Measurements from ENCODE around the gene GRPEL2.
A peak's percentile ranks its signal among the peaks of the same experiment; 100 is the strongest.

GRPEL2 gene

DNA sequence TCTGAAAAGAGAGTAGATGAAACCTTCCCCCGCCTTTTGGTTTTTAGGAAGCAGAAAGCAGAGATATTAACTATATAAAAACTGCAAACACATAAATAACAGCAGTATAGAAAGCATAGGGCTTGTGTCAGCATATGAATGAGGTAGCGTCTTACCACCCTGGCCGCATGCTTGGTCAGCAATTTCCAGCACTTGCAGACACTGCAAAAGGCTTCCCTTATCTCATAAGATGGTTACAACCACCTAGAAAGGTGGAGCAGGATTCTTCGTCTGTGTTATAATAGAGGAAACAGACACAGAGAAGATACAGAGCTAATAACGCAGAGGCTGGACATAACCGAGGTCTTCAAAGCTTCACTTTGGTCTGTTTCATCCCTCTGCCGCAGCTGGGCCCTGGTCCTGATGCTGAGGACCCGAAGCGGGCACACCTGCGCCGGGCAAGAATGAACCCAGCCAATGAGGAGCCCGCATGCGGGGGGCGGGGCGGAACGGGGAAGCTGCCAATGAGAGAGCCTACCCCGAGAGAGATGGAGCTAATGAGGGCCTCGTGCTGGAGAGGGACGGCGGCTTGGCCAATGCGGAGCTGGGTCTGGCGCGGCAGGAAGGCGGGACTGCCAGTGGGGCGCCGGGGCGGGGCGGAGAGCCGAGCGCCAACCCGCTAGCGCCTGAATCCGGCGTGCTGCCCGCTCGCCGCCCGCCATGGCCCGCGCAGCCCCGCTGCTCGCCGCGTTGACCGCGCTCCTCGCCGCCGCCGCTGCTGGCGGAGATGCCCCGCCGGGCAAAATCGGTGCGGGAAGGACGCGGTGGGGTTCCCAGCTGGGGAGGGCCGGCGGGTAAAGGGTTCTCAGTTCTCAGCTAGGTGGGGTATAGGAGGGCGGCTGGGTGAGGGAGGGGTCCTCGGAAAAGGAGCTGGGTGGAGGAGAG lies 12.3 kb downstream of the GRPEL2 start, which contains the start of gene PCYOX1L:
Gene PCYOX1L, plus strand, starts transcription at position 677 of the 924 bp plus-strand sequence. Its CDS starts 23 bp downstream, at position 700.
- DNase-seq (ENCODE audit: low read depth in 2 of 2): peak; percentile 87 to 98

DNA sequence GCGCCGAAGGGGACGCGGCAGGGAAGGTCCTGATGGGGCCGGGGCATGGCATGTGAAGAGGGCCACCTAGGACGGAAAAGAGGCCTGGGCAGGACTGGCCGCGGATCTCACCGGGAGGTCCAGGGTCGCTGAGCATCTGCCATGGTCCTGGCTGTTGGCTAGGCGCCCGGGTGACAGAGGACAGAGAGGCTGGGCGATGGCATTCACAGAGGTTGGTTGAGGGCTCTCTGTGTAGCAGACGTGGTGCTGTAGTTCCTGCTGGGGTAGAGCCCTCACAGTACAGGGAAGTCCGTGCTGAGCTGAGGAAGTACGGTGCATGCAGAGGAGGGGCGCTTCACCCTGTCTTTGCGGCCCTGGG lies 13.0 kb downstream of the GRPEL2 start:
- DNase-seq (ENCODE audit: low read depth in 2 of 2): no peak

DNA sequence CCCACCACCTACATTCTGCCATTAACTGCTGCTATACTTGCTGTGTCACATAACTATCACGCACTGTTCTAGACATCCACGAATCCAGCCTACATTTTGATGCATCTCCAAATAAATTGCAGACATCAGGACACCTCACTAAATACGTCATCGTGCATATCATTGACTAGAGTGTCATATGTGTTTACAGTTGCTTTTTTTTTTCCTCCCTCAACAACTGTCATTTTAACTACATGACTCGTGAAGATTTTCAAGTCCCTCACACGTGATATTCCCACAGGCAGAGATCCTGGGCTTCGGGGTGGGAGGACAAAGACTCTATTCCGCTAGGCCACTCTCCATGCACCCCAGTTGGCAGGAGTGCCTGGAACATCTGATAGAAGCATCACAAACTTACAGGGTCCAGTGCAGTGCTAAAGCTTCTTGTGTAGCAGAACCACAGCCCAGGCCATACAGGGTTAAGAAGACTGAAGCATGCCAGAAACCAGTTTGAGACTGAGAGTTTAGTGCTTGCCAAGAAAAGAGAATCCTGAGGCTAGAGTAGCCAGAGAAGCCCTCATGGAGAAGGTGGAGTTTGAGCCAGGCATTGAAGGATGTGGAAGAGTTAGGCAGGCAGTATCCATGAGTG lies 13.7 kb downstream of the GRPEL2 start:
- no peak for DNase-seq (ENCODE audit: low read depth in 2 of 2)

DNA sequence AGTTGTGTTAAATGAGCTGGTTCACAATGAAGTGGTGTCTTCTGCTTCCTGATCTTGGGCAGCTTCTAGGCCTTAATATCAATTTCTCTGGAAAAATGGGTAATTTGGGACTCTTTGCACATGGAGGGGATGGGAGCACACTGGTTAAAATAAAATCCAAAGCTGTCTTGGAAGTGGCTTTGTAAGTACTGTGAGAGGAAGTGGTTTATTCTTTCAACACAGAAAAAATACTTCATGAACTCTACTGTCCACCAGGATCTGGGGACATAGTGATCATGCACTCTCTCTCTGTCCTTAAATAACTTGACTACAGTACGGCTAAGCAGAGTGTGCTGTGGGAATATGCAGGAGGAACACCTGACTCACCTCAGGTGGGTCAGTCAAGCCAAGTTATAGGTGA lies 15.0 kb downstream of the GRPEL2 start:
- DNase-seq (ENCODE audit: low read depth in 2 of 2): no peak

DNA sequence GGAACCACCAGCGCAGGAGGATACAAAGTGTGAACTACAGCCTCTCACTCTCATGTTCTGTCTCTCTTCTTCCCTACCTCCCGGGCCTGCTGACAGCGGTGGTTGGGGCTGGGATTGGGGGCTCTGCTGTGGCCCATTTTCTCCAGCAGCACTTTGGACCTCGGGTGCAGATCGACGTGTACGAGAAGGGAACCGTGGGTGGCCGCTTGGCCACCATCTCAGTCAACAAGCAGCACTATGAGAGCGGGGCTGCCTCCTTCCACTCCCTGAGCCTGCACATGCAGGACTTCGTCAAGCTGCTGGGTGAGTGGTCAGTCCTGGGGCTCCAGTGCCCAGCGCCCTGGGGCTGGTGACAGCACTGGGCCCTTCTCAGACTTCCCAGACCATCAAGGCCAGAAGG lies 17.2 kb downstream of the GRPEL2 start:
- no peak for DNase-seq (ENCODE audit: low read depth in 2 of 2)

DNA sequence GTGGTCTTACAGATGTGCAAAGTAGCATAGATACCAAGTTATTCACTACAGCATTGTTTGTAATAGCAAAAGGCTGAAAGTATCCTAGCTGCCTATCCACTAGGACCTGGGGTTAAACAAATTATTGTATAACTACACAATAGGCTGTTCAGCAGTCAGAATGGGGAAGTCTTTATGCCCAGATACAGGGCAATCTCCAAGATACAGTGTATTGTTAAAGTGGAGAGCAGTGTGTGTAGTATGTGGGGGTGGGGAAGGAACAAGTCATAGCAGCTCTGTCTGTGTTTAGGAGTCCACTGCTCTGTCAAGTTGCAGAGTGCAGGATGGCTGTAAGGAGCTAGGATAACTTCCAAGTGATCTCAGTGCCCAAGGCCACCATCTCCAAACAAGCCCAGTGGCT lies 18.1 kb downstream of the GRPEL2 start:
- no peak for DNase-seq (ENCODE audit: low read depth in 2 of 2)

DNA sequence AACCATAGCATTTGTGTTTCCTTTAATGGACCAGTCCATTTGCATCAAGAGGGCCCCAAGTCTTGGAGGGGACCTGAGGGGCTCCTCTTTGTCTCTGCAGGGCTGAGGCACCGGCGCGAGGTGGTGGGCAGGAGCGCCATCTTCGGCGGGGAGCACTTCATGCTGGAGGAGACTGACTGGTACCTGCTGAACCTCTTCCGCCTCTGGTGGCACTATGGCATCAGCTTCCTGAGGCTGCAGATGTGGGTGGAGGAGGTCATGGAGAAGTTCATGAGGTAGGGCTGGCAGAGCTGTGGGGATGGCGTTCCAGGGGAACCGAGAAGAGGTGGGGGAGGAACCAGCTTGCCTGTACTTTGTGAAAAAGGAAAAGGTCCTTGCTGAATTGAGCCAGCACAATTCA lies 18.6 kb downstream of the GRPEL2 start:
- no peak for DNase-seq (ENCODE audit: low read depth in 2 of 2)

DNA sequence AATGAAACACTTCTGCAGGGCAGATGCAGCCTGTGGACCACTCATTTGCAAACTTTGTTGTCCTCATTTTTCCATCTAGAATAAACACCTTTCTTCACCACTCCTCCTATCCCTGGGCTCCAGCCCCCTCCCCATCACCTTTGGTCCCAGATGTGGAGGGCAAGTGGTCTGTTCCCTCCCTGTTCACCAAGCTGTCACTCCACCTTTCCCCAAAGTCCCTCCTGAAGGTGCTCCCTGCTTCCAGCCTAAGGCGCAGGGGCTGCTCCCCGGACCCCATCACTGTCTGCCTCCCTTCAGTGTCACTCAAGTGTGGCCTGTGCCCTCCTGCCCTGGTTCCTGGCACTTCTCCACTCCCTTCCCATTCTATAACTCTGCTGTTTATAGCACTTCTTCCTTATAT lies 19.4 kb downstream of the GRPEL2 start:
- DNase-seq (ENCODE audit: low read depth in 2 of 2): no peak

DNA sequence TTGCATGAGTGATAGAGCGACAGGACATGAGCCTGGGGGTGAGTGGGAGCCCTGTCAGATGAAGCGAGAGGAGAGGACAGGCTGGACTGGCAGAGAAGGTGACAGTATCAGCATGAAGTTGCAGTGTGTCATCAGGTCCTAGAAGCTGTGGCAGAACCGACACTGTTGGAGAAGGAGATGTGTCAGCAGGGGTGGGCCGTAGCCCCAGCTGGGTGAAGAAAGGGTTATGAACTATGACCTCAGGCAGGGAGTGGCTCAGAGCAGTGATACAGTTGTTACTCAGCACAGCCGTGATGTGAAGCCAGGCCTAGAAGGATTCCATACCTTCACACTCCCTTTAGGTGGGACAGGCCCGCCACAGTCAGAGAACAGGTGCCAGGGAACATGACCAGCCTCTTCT lies 20.1 kb downstream of the GRPEL2 start:
- no peak for DNase-seq (ENCODE audit: low read depth in 2 of 2)

DNA sequence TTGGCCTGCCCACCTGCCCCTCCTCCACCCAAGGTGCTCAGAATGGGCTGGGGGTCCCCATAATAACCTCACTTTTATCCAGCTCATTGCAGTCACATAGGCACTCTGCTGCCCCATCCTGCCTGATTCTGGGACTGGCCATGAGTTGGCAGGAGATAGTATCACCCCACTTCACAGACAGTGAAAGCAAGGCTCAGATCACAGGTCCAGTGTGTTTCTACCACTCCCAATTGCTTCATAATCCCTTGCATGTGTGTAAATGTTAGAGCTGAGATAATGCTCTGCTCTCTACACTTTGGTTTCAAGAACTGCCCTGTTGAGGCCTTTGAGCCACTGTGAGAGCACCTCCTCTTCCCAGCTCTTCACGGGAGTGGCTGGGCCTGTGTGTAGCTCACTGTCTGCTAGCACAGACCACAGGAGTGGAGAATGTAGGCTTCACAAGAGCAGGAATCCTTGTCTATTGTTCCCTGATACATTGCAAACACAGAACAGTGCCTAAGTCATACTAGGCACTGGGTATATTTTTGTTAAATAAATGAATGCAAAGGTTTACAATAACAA lies 20.9 kb downstream of the GRPEL2 start:
- DNase-seq (ENCODE audit: low read depth in 2 of 2): no peak

DNA sequence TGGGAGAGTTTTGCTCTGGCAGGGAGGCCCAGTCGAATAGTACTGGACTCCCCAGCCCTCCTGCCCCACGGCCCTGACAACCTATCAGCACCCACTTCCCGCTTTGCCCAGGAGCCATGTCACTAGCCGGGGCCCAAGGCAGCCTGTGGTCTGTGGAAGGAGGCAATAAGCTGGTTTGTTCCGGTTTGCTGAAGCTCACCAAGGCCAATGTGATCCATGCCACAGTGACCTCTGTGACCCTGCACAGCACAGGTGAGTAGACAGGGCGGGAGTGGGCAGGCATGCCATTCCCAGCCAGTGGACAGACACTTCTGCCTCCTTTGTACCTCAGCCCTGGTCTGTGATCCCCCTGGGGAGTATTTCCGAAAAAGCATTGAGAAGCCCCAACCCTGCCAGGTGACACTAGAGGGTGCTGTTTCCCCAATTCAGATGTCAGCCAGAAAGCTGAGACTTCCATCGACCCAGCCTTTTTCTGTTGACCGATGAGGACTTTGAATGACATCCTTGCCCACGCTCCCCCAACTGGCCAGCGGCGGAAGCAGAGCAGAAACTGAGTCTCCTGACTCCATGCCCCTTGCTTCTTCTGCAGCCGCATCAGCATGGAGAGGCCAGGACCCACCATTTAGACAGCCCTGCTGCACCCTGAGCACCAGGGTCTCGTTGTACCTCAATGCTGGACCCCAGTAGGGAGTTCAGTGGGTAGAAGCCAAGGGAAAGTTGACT lies 22.1 kb downstream of the GRPEL2 start:
- peak; percentile 22 to 33 for DNase-seq (ENCODE audit: low read depth in 2 of 2)

DNA sequence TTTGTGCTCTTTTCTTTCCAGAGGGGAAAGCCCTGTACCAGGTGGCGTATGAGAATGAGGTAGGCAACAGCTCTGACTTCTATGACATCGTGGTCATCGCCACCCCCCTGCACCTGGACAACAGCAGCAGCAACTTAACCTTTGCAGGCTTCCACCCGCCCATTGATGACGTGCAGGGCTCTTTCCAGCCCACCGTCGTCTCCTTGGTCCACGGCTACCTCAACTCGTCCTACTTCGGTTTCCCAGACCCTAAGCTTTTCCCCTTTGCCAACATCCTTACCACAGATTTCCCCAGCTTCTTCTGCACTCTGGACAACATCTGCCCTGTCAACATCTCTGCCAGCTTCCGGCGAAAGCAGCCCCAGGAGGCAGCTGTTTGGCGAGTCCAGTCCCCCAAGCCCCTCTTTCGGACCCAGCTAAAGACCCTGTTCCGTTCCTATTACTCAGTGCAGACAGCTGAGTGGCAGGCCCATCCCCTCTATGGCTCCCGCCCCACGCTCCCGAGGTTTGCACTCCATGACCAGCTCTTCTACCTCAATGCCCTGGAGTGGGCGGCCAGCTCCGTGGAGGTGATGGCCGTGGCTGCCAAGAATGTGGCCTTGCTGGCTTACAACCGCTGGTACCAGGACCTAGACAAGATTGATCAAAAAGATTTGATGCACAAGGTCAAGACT lies 22.8 kb downstream of the GRPEL2 start:
- DNase-seq (ENCODE audit: low read depth in 2 of 2): no peak

DNA sequence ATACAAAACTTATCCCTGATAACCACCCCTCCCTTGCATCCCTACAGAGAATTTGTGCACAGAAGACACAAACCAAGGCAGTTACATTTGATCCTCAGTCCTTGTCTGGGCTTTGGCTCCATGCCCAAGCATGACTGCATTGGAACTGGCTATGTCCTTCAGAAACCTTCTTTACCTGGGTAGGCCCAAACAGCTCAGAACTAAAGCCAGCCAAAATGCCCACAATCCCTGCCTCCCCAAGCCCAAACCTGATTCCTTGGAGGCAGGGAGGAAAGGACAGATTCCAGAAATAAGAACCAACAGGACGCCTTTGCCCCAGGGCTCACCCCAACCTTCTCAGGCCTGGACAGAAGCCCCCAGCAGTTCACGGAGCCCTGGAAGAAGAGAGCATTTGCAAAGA lies 25.6 kb downstream of the GRPEL2 start:
- DNase-seq (ENCODE audit: low read depth in 2 of 2): no peak

DNA sequence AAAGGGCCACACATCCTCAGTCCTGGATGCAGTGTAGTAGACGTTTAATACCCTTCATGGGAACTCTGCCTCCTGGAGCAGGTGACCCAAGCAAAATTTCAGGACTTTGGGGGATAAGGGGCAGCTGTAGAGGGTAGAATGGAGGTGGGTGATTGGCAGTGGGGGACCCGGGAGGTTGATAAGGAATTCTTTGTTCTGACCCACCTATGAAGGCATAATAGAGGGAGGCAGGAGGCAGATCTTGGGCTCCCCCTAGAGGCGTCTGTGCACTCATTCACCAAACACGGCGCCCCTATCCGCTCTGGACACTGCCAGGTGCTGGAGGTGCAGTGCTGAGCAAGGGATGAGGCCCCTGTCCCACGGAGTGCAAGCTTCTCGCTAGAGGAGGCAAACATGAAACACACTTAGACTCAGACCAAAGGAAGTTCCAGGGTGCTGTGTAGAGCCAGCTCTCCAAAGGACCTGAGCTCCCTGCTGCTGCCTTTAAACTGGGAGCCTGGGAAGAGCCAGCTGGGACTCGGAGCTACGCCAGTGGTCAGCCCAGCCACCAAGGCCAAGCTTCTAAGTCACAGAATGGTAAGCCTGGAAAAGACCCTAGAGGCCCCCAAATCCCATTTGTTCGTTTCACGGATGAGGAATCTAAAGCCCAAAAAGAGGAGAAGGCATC lies 26.1 kb downstream of the GRPEL2 start:
- DNase-seq (ENCODE audit: low read depth in 2 of 2): peak; percentile 39 to 45

DNA sequence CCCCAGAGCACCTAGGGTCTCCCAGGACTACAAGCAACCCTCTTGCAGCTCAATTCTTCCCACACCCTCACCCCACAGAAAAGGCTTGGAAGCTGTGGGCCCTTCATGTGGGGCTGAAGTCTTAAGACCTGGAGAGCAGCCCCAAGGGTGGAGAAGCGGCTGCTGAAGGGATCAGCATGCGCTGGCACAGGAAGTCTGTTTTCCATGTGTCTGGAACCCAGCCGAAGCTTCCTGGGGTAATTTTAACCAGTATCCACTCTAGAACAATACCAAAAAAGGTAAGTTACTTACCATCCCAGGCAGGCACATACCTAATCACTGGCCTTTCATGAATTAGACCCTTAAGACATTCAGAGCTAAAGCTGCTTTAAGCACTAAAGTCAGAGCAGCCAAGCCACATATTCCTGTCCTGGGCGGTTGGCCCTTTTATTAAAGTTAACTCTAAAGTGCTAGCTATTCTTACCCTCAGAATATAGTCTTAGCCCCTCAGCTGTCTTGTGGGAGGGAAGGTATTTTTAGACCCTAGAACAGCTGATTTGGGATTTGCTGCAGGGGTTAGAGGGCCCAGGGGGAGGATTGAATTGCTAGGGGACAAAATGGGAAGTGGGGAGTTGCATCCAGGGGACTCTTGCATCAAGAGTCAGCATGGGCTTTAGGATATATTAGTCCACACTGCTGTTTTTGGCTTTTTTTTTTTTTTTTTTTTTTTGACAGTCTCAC lies 26.9 kb downstream of the GRPEL2 start:
- no peak for DNase-seq (ENCODE audit: low read depth in 2 of 2)

DNA sequence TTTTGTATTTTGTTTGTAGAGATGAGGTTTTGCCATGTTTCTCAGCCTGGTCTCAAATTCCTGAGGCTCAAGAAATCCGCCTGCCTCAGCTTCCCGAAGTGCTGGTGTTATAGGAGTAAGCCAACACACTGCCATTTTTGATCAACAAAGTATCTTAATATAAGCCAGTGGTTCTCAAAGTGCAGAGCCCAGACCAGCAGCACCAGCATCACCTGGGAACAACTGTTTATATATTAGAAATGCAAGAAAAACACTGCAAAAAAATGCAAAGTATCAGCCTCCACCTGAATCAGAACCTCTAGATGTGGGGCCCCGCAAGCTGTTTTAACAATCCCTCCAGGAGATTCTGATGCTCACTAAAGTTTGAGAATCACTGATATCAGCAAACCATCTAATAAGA lies 27.6 kb downstream of the GRPEL2 start:
- DNase-seq (ENCODE audit: low read depth in 2 of 2): no peak

DNA sequence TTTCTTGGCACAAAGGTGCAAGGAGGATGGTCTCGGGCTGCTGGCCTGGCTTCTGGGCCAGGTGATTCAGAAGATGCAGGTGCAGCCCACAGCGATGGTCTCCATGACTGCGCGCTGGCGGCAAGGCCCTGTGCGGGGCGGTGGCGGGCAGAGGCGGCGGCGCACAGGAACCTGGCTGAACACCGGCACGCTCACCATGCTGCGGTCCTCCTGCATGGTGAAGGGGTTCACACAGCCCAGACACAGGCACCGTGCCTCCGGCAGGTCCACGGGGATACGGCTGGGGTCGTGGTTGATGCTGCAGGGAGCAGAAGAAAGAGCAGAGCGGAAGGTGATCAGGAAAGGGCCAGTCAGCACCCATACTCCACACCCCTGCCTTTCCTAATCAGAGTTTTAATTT lies 29.0 kb downstream of the GRPEL2 start:
- no peak for DNase-seq (ENCODE audit: low read depth in 2 of 2)

DNA sequence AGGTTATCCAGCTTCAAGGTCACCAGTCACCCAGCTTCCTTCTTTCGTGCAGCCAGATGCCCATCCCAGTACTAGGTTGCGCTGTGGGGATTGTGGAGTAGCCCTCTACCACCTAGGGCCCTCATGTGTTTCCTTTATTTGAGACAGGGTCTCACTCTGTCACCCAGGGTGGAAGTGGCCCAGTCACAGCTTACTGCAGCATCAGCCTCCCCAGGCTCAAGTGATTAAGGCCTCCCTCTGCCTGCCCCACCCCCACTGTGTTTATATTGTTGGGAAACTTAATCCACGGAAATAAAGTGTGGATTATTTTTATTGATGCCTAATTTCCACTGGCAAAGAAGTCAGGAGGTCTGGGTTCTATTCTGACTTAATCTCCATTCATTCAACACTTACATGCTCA lies 29.5 kb downstream of the GRPEL2 start:
- DNase-seq (ENCODE audit: low read depth in 2 of 2): no peak

DNA sequence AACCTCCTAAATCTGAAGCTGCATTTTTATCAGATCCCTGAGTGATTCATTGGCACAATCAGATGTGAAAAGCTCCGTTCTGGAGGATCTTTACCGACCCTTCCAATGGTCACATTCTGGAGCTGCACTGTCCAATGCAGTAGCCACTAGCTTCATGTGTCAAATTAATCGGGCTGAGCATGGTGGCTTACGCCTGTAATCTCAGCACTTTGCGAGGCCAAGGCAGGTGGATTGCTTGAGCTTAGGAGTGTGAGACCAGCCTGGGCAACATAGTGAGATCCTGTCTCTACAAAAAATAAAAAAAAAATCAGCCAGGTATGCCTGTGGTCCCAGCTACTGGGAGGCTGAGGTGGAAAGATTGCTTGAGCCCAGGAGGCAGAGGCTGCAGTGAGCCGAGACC lies 30.1 kb downstream of the GRPEL2 start:
- no peak for DNase-seq (ENCODE audit: low read depth in 2 of 2)

DNA sequence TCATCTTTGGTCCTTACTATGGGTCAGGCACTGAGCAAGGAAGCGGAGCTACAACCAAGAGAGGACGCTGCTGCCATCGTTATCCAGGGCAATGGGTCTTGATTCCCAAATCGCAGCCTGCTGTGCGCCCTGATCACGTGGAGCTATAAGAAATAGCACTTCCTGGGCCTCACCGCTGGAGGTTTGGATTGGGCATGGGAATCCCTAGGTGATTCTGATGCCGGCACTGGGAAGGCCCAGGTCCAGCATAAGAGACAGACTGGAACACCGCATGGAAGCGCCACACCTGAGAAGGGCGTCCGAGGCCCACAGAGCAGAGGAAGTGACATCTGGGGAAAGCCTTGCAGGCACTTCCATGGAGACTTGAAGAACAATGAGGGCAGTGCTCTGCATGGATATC lies 30.8 kb downstream of the GRPEL2 start:
- no peak for DNase-seq (ENCODE audit: low read depth in 2 of 2)
